K562 (cell line): ENCODE data around the gene PTPRM. TPM values are rescaled to one million over a fixed set of nuclear protein-coding genes. Genes with fewer than 3 reads are reported as not detected.

Source experiments
- ATAC-seq: fragments of 200-7000 bp; cut with Tn5 transposase; 3 replicates; pipeline ENCODE4 v1.9.1; 2020; ENCODE audit warnings: moderate library complexity
- BruUV-seq: library from RNA; stranded (reverse); fragments of 400-500 nt; replicated peaks from 2 replicates; lab custom pipeline; 2021; lab: Mats Ljungman, UMichigan
- CTCF ChIA-PET: fragments of 300-600 bp; formaldehyde crosslinking; extraction: SDS; loops from one replicate; lab custom pipeline; 2021; ENCODE audit warnings: low intra/inter-chr PET ratio; lab: Yijun Ruan, JAX
- POLR2A ChIA-PET: fragments of 300-600, 350-650 bp; sonication (Branson Sonifier 250); formaldehyde crosslinking; extraction: SDS; loops from one replicate; lab custom pipeline; 2021; ENCODE audit warnings: antibody characterized with exemption, inconsistent platforms; lab: Yijun Ruan, JAX
- DNase-seq, 4 experiments: peaks; one replicate each; pipeline versions ENCODE4 v3.0.0 to v3.0.0-alpha.2; 2011 to 2018; ENCODE audit warnings: low spot score in 3 of 4, mixed read lengths in 3 of 4; ENCODE audit errors: extremely low read depth in 1 of 4
- FAIRE-seq: peaks from 2 replicates; lab custom pipeline; 2011; peaks lifted over from hg19 to GRCh38; lab: Jason Lieb, UNC
- H2AFZ ChIP-seq: 2 replicates; pipeline ENCODE4 v1.6.0; 2011; ENCODE audit warnings: low read depth, low read length, control low read depth, inconsistent platforms
- H3K27ac ChIP-seq: fragments of 200-600 bp; 3 replicates; pipeline ENCODE4 v1.8.0; 2011; ENCODE audit warnings: low read depth, mild to moderate bottlenecking, control low read depth, inconsistent platforms, low read length, moderate library complexity, mixed read lengths; ENCODE audit errors: extremely low read depth
- H3K27me3 ChIP-seq, 2 experiments: fragments of 300-600 bp in 1 of 2; 2 replicates in 1 of 2; 3 replicates in 1 of 2; pipeline versions ENCODE4 v1.6.0 to v1.8.0; 2011; ENCODE audit warnings: inconsistent platforms in 2 of 2, low read length in 2 of 2, mild to moderate bottlenecking in 1 of 2, mixed read lengths in 1 of 2, moderate library complexity in 1 of 2; ENCODE audit not compliant: control insufficient read depth in 2 of 2, insufficient read depth in 2 of 2
- H3K36me3 ChIP-seq: fragments of 300-600 bp; 3 replicates; pipeline ENCODE4 v1.8.0; 2011; ENCODE audit warnings: mild to moderate bottlenecking, low read length, inconsistent platforms; ENCODE audit not compliant: control insufficient read depth, insufficient read depth
- H3K4me1 ChIP-seq, 2 experiments: fragments of 200-600 bp in 1 of 2; replicated peaks in 1 of 2; 2 replicates in 1 of 2; 3 replicates in 1 of 2; pipeline versions ENCODE4 v1.5.1 to v1.8.0; 2011; ENCODE audit warnings: inconsistent platforms in 2 of 2, low read length in 2 of 2, mild to moderate bottlenecking in 1 of 2, mixed read lengths in 1 of 2, moderate library complexity in 1 of 2; ENCODE audit not compliant: control insufficient read depth in 2 of 2, insufficient read depth in 2 of 2
- H3K4me2 ChIP-seq: 2 replicates; pipeline ENCODE4 v1.6.1; 2011; ENCODE audit warnings: low read length, control low read depth, inconsistent platforms, mixed read lengths; ENCODE audit not compliant: insufficient read depth
- H3K4me3 ChIP-seq: fragments of 200-600 bp; sonication (generic), shearing (Covaris generic); 2 replicates; pipeline ENCODE4 v1.5.1; 2016; ENCODE audit warnings: control low read depth, inconsistent platforms
- H3K79me2 ChIP-seq: fragments of 200-600 bp; 3 replicates; pipeline ENCODE4 v1.8.0; 2011; ENCODE audit warnings: low read length, inconsistent platforms; ENCODE audit not compliant: control insufficient read depth, insufficient read depth
- H3K9ac ChIP-seq, 2 experiments: 2 replicates each; pipeline versions ENCODE4 v1.6.0 to v1.6.1; 2011; ENCODE audit warnings: low read depth in 2 of 2, low read length in 2 of 2, control low read depth in 1 of 2, inconsistent platforms in 1 of 2, mild to moderate bottlenecking in 1 of 2, mixed read lengths in 1 of 2; ENCODE audit not compliant: insufficient read depth in 1 of 2
- H3K9me1 ChIP-seq: one replicate; pipeline ENCODE4 v1.6.0; 2011; ENCODE audit warnings: inconsistent platforms, mild to moderate bottlenecking, low read length, moderate library complexity; ENCODE audit not compliant: control insufficient read depth, insufficient read depth
- H3K9me3 ChIP-seq: replicated peaks from 2 replicates; pipeline ENCODE4 v1.5.1; 2011; ENCODE audit warnings: low read depth, low read length, inconsistent platforms; ENCODE audit not compliant: control insufficient read depth, insufficient read depth
- H4K20me1 ChIP-seq: replicated peaks from 2 replicates; pipeline ENCODE4 v1.6.1; 2011; ENCODE audit warnings: low read length, inconsistent platforms, mixed read lengths; ENCODE audit not compliant: control insufficient read depth, insufficient read depth
- CEBPB ChIP-seq: fragments of 450-650 bp; IDR thresholded peaks from 2 replicates; pipeline ENCODE4 v1.6.1; 2016; ENCODE audit warnings: missing genetic modification characterization, missing compliant biosample characterization
- CEBPG ChIP-seq, 3 experiments: fragments of 200-800 bp in 1 of 3; sonication (Bioruptor generic) in 1 of 3; sonication (generic) in 1 of 3; formaldehyde crosslinking in 1 of 3; IDR thresholded peaks in 2 of 3; conservative IDR thresholded peaks in 1 of 3; 2 replicates each; pipeline versions ENCODE4 v1.6.1 to v1.8.0; 2016 to 2022; ENCODE audit warnings: missing compliant biosample characterization in 2 of 3, missing genetic modification characterization in 2 of 3, mild to moderate bottlenecking in 1 of 3, missing genetic modification reagents in 1 of 3
- ETV5 ChIP-seq: sonication (generic); formaldehyde crosslinking; IDR thresholded peaks from 2 replicates; pipeline ENCODE4 v1.4.0; 2020; ENCODE audit warnings: low read depth, mild to moderate bottlenecking, missing genetic modification reagents
- FOSL1 ChIP-seq: fragments of 200-800 bp; sonication (Bioruptor generic); conservative IDR thresholded peaks from 2 replicates; pipeline ENCODE4 v1.6.1; 2016; ENCODE audit warnings: missing genetic modification characterization, missing compliant biosample characterization
- JUN ChIP-seq, 2 experiments: sonication (generic) in 1 of 2; formaldehyde crosslinking in 1 of 2; IDR thresholded peaks; 2 replicates each; pipeline versions ENCODE4 v1.6.1 to v1.8.0; 2012 to 2022; ENCODE audit warnings: borderline replicate concordance in 2 of 2, mild to moderate bottlenecking in 2 of 2, improper control_type of control experiment in 1 of 2, low read depth in 1 of 2, low read length in 1 of 2, missing genetic modification reagents in 1 of 2
- SMARCC2 ChIP-seq: fragments of 450-650 bp; IDR thresholded peaks from 2 replicates; pipeline ENCODE4 v1.6.1; 2017; ENCODE audit warnings: antibody characterized with exemption, moderate library complexity, mild to moderate bottlenecking, low read depth
- ZNF696 ChIP-seq: fragments of 250-450 bp; sonication (Bioruptor Pico); conservative IDR thresholded peaks from 2 replicates; pipeline ENCODE4 v1.4.0; 2020; ENCODE audit warnings: mild to moderate bottlenecking, moderate library complexity
- WGBS: fragments of 100-300 bp; shearing (Covaris generic); methylation state at CpG from one replicate; pipeline ENCODE4 v1.1.6; 2016; ENCODE audit warnings: low coverage, mixed read lengths; ENCODE audit not compliant: insufficient coverage; ENCODE audit errors: missing lambda C conversion rate; 5-methylcytosine and 5-hydroxymethylcytosine counted together
- in situ Hi-C: fragments of 300-500 bp; cut with MboI; formaldehyde crosslinking; loops from 4 replicates; pipeline ENCODE4 v1.15.0; 2018; ENCODE audit warnings: inconsistent platforms, mixed read lengths
- intact Hi-C: fragments of 100-400 bp; cut with micrococcal nuclease; formaldehyde crosslinking; loops from 2 replicates; pipeline ENCODE4 v1.14.2; 2022
- polyA plus RNA-seq, 8 experiments: library from polyadenylated mRNA; depleted of rRNA in 4 of 8; stranded (reverse) in 5 of 8; unstranded in 3 of 8; fragments of >200 nt; fragmentation: Nextera tagmentation in 2 of 8; fragmentation: Illumina TruSeq in 1 of 8; extraction: Ambion mirVana in 2 of 8; extraction: Trizol in 1 of 8; gene quantifications; 2 replicates each; pipeline versions ENCODE4 v1.2.1 to v1.2.3, GENCODE V29; 2011 to 2014; ENCODE audit warnings: inconsistent platforms in 1 of 8, missing spikeins in 1 of 8
- total RNA-seq, 7 experiments: library from RNA; depleted of rRNA in 6 of 7; stranded (reverse); fragments of >200 nt in 6 of 7; fragmentation: Illumina TruSeq in 2 of 7; extraction: Trizol in 2 of 7; gene quantifications; 2 replicates each; pipeline versions ENCODE4 v1.2.1 to v1.2.3, GENCODE V29; 2011 to 2021; ENCODE audit warnings: low replicate concordance in 1 of 7
- TF ChIP-seq, protein P1 (sequence below), 2 experiments: fragments of 450-650 bp in 1 of 2; sonication (generic) in 1 of 2; formaldehyde crosslinking in 1 of 2; IDR thresholded peaks in 1 of 2; conservative IDR thresholded peaks in 1 of 2; 2 replicates each; pipeline versions ENCODE4 v1.6.1 to v1.8.1; 2016 to 2023; ENCODE audit warnings: mild to moderate bottlenecking in 2 of 2, moderate library complexity in 2 of 2, inconsistent platforms in 1 of 2, missing genetic modification reagents in 1 of 2

The PTPRM gene
- total and polyA plus RNA-seq, 9 of the 15 experiments (the other 6 are each of a cell fraction or from before 2014, with no cell fraction given), result 0.03 to 0.16 (median 0.08) TPM; not detected in 3

DNA sequence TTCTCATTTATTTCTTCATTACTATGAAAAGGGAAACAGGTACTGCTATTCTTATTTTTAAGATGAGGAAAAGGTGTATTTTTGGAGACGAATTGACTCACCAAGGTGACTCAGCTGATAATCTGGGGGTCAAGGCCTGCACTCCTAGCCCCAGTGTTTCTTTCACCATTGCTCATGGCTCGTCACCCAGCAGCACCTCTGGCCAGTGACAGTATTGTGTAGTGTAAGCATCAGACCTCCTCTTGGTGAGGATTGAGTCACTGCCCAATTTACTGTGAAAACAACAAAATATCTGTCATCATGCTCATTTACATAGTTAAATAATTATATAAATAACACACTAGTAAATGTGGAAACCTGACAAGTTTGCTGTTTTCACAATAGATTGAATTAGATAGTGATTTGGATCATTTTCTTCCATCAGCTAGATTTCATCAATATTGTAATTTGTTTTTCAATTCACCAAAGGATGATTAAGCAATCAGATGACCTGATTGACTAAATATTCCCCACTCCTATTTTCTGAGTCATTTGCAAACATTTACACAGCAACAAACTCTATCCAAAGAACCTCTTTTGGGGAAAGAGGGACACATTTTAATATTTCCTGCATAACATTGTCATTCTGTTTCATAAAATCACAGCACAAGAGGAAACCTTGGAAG, 549.4 kb downstream of the PTPRM start:
- 0% methylated on average over 2 of the region's 2 CpGs for WGBS
- Histone ChIP-seq H3K4me3 (no peak overlapping the region), H3K27ac (no peak overlapping the region), H3K9me1 (no peaks in the 10 kb centered on the region), H3K36me3 (no peaks in the 10 kb centered on the region), H3K4me1 (no peaks in the 10 kb centered on the region), H3K27me3 (no peaks in the 10 kb centered on the region), H3K79me2 (no peaks in the 10 kb centered on the region), H3K9me3 (no peaks in the 10 kb centered on the region), H2AFZ (no peak overlapping the region), H4K20me1 (no peaks in the 10 kb centered on the region), H3K4me2 (no peak overlapping the region), H3K9ac (no peak overlapping the region)
- ChIA-PET CTCF (no interaction called here), POLR2A (no interaction called here)
- ATAC-seq (no peak), DNase-seq (peak in 3 of 4 experiments; percentile 6 to 19 (median 14)), FAIRE-seq (no peak)
- TF ChIP-seq, protein P1, sequence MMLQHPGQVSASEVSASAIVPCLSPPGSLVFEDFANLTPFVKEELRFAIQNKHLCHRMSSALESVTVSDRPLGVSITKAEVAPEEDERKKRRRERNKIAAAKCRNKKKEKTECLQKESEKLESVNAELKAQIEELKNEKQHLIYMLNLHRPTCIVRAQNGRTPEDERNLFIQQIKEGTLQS (IDR thresholded peaks at IDR 0.05), result peak; percentile 64
- TF ChIP-seq, protein P1 (CRISPR knock-in tag; conservative IDR thresholded peaks at IDR 0.05), result no peak
- TF ChIP-seq JUN (IDR thresholded peaks at IDR 0.05; ENCODE audit: borderline replicate concordance, low read depth, low read length) (0 out of 2 replicates have a peak, but pooled peaks have one; percentile 23), JUN (CRISPR knock-in tag; IDR thresholded peaks at IDR 0.05; ENCODE audit: borderline replicate concordance) (no peak), CEBPG (CRISPR knock-in tag; IDR thresholded peaks at IDR 0.05) (no peak), CEBPG (tag; conservative IDR thresholded peaks at IDR 0.05 in 1 of 2, IDR thresholded peaks at IDR 0.05 in 1 of 2) (peak; percentile 8 to 54; a peak in 1 of 4 replicates), SMARCC2 (no peak), ETV5 (CRISPR knock-in tag) (no peak), ZNF696 (CRISPR knock-in tag) (no peak), CEBPB (tag) (peak; percentile 38; the same call in 1 of the 2 replicates), FOSL1 (peak; percentile 79)
- no TSS peak for BruUV-seq
- intact Hi-C loops (no loop called here), in situ Hi-C loops (no loop called here)
